Upper lobe of left lung (tissue), 4 donors: ENCODE results near the gene RHOH.

Experiments
- EP300 ChIP-seq, 4 donors: sonication (generic); formaldehyde crosslinking; IDR thresholded peaks; one replicate each; pipeline ENCODE4 v1.5.1; 2017; ENCODE audit warnings: antibody characterized with exemption in 4 of 4, control low read depth in 2 of 4
- POLR2A ChIP-seq, 4 donors: fragments of 450-650 bp; IDR thresholded peaks; one replicate each; pipeline ENCODE4 v1.5.1; 2016 to 2017; ENCODE audit warnings: antibody characterized with exemption in 4 of 4, mild to moderate bottlenecking in 2 of 4
- TF ChIP-seq, protein P1 (sequence below), 6 experiments: fragments of 450-650 bp in 4 of 6; fragments of 200-600 bp in 2 of 6; sonication (generic) in 2 of 6; IDR thresholded peaks; one replicate each; pipeline ENCODE4 v1.5.1; 2016 to 2019; ENCODE audit warnings: antibody characterized with exemption in 6 of 6

DNA sequence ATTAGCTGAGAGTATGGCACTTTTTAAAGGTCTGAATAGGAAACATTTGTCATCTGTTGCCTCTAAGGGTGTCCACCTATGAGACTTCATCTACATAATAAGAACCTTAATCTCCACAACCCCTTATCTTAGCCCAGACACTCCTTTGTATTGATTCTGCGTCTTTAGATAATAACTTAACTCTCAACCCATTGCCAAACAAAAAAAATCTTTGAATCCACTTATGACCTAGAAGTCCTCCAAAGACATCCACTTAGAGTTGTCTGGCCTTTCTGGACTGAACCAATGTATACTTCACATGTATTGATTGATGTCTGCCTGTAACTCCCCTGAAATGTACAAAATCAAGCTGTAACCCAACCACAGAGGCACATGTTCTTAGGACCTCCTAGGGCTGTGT, 72.3 kb downstream of the RHOH start:
- no peak for TF ChIP-seq POLR2A (IDR thresholded peaks at IDR 0.05)
- no peak for TF ChIP-seq EP300 (IDR thresholded peaks at IDR 0.05)
- TF ChIP-seq, protein P1, sequence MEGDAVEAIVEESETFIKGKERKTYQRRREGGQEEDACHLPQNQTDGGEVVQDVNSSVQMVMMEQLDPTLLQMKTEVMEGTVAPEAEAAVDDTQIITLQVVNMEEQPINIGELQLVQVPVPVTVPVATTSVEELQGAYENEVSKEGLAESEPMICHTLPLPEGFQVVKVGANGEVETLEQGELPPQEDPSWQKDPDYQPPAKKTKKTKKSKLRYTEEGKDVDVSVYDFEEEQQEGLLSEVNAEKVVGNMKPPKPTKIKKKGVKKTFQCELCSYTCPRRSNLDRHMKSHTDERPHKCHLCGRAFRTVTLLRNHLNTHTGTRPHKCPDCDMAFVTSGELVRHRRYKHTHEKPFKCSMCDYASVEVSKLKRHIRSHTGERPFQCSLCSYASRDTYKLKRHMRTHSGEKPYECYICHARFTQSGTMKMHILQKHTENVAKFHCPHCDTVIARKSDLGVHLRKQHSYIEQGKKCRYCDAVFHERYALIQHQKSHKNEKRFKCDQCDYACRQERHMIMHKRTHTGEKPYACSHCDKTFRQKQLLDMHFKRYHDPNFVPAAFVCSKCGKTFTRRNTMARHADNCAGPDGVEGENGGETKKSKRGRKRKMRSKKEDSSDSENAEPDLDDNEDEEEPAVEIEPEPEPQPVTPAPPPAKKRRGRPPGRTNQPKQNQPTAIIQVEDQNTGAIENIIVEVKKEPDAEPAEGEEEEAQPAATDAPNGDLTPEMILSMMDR (IDR thresholded peaks at IDR 0.05), result no peak
